GM12878 (cell line): ENCODE data around the gene AP1M2. TPM values are rescaled to one million over a fixed set of nuclear protein-coding genes. Genes with fewer than 3 reads are reported as not detected.

Experiments
- ATAC-seq: fragments of 200-7000 bp; cut with Tn5 transposase; 3 replicates; pipeline ENCODE4 v1.9.1; 2020; ENCODE audit warnings: mild to moderate bottlenecking, moderate library complexity
- BruUV-seq: library from RNA; stranded (reverse); fragments of 400-500 nt; replicated peaks from 2 replicates; lab custom pipeline; 2021; lab: Mats Ljungman, UMichigan
- CTCF ChIA-PET: fragments of 300-600 bp; sonication (Branson Sonifier 250); formaldehyde crosslinking; extraction: SDS; loops from one replicate; lab custom pipeline; 2021; ENCODE audit warnings: inconsistent platforms; lab: Yijun Ruan, JAX
- POLR2A ChIA-PET: fragments of 350-600 bp; formaldehyde crosslinking; extraction: SDS; loops from one replicate; lab custom pipeline; 2021; ENCODE audit warnings: inconsistent platforms; lab: Charles Lee
- RAD21 ChIA-PET: fragments of 300-600 bp; sonication (Branson Sonifier 250); formaldehyde crosslinking; loops from one replicate; lab custom pipeline; 2023; ENCODE audit warnings: antibody characterized with exemption; ENCODE audit not compliant: unreplicated experiment; lab: Charles Lee
- SMC1A ChIA-PET: fragments of 300-600 bp; sonication (Branson Sonifier 250); formaldehyde crosslinking; loops from one replicate; lab custom pipeline; 2023; ENCODE audit not compliant: unreplicated experiment, uncharacterized antibody; lab: Charles Lee
- DNase-seq: peaks from one replicate; pipeline ENCODE4 v3.0.0-alpha.2; 2011; ENCODE audit warnings: low read depth, low spot score
- FAIRE-seq: peaks from 3 replicates; lab custom pipeline; 2011; peaks lifted over from hg19 to GRCh38; lab: Jason Lieb, UNC
- H2AFZ ChIP-seq: 2 replicates; pipeline ENCODE4 v1.6.0; 2011; ENCODE audit warnings: low read depth, low read length, control low read depth; ENCODE audit not compliant: control insufficient read depth
- H3K27ac ChIP-seq: 2 replicates; pipeline ENCODE4 v1.5.1; 2011; ENCODE audit warnings: control low read depth; ENCODE audit not compliant: control insufficient read depth, insufficient read depth
- H3K27me3 ChIP-seq, 2 experiments: replicated peaks in 1 of 2; 2 replicates each; pipeline versions ENCODE4 v1.6.0 to v1.6.1; 2011; ENCODE audit warnings: low read length in 1 of 2; ENCODE audit not compliant: control insufficient read depth in 2 of 2, insufficient read depth in 2 of 2
- H3K36me3 ChIP-seq, 2 experiments: 2 replicates each; pipeline ENCODE4 v1.5.1; 2011; ENCODE audit warnings: low read length in 1 of 2; ENCODE audit not compliant: control insufficient read depth in 2 of 2, insufficient read depth in 2 of 2
- H3K4me1 ChIP-seq: 2 replicates; pipeline ENCODE4 v1.6.1; 2011; ENCODE audit warnings: mild to moderate bottlenecking, low read length, moderate library complexity, mixed read lengths; ENCODE audit not compliant: control insufficient read depth, insufficient read depth
- H3K4me2 ChIP-seq: 2 replicates; pipeline ENCODE4 v1.6.0; 2011; ENCODE audit warnings: control low read depth; ENCODE audit not compliant: control insufficient read depth, insufficient read depth
- H3K4me3 ChIP-seq: fragments of 200-600 bp; sonication (generic); 2 replicates; pipeline ENCODE4 v1.5.1; 2016
- H3K79me2 ChIP-seq: 2 replicates; pipeline ENCODE4 v1.6.0; 2011; ENCODE audit warnings: low read length; ENCODE audit not compliant: control insufficient read depth, insufficient read depth
- H3K9ac ChIP-seq: 2 replicates; pipeline ENCODE4 v1.8.0; 2011; ENCODE audit warnings: low read length, control low read depth, mixed read lengths; ENCODE audit not compliant: control insufficient read depth, insufficient read depth
- H3K9me3 ChIP-seq: replicated peaks from 3 replicates; pipeline ENCODE4 v1.5.1; 2011; ENCODE audit warnings: mild to moderate bottlenecking, low read length; ENCODE audit not compliant: control insufficient read depth, insufficient read depth
- H4K20me1 ChIP-seq: 2 replicates; pipeline ENCODE4 v1.6.0; 2011; ENCODE audit not compliant: control insufficient read depth, insufficient read depth
- BRCA1 ChIP-seq: IDR thresholded peaks from 2 replicates; pipeline ENCODE4 v1.6.1; 2011; ENCODE audit warnings: low read depth, low read length, improper control_type of control experiment
- CREB1 ChIP-seq: IDR thresholded peaks from 2 replicates; pipeline ENCODE4 v1.6.1; 2012; ENCODE audit warnings: low read depth, mild to moderate bottlenecking, inconsistent platforms
- EP300 ChIP-seq, 2 experiments: fragments of 150-350 bp in 1 of 2; IDR thresholded peaks; 2 replicates each; pipeline ENCODE4 v1.6.1; 2011 to 2012; ENCODE audit warnings: low read depth in 2 of 2, low read length in 2 of 2, borderline replicate concordance in 1 of 2, improper control_type of control experiment in 1 of 2, inconsistent platforms in 1 of 2; ENCODE audit not compliant: control insufficient read depth in 1 of 2
- GABPA ChIP-seq: IDR thresholded peaks from 2 replicates; pipeline ENCODE4 v1.6.1; 2014; ENCODE audit warnings: antibody characterized with exemption, low read depth, mild to moderate bottlenecking, inconsistent platforms
- JUND ChIP-seq: IDR thresholded peaks from 2 replicates; pipeline ENCODE4 v1.6.1; 2012; ENCODE audit warnings: low read depth, mild to moderate bottlenecking, low read length, improper control_type of control experiment, moderate library complexity
- MXI1 ChIP-seq: fragments of 150-350 bp; IDR thresholded peaks from 2 replicates; pipeline ENCODE4 v1.6.1; 2011; ENCODE audit warnings: low read depth, mild to moderate bottlenecking, inconsistent platforms, low read length, improper control_type of control experiment
- TARDBP ChIP-seq: IDR thresholded peaks from 2 replicates; pipeline ENCODE4 v1.6.1; 2016; ENCODE audit warnings: borderline replicate concordance
- TCF12 ChIP-seq: IDR thresholded peaks from 2 replicates; pipeline ENCODE4 v1.6.1; 2011; ENCODE audit warnings: low read depth, mild to moderate bottlenecking, low read length
- TCF3 ChIP-seq: IDR thresholded peaks from 2 replicates; pipeline ENCODE4 v1.6.1; 2012; ENCODE audit warnings: low read depth, mild to moderate bottlenecking, low read length, borderline replicate concordance; ENCODE audit not compliant: insufficient read depth
- WGBS: methylation state at CpG from one replicate; pipeline ENCODE4 v1.1.6; 2016; ENCODE audit warnings: low lambda C conversion rate; ENCODE audit not compliant: insufficient replicate concordance, insufficient coverage; ENCODE audit errors: missing lambda C conversion rate; 5-methylcytosine and 5-hydroxymethylcytosine counted together
- in situ Hi-C: fragments of 300-500 bp; cut with MboI; formaldehyde crosslinking; loops from 9 replicates; pipeline ENCODE4 v1.14.3; 2018; ENCODE audit warnings: mixed read lengths
- intact Hi-C: fragments of 100-400 bp; cut with micrococcal nuclease; formaldehyde crosslinking; loops from one replicate; pipeline ENCODE4 v1.14.2; 2022; ENCODE audit not compliant: unreplicated experiment
- polyA plus RNA-seq, 11 experiments: library from polyadenylated mRNA; depleted of rRNA in 4 of 11; unstranded in 6 of 11; stranded (reverse) in 5 of 11; fragments of >200 nt; fragmentation: Nextera tagmentation in 4 of 11; fragmentation: Illumina TruSeq in 1 of 11; extraction: Ambion mirVana in 4 of 11; extraction: Trizol in 1 of 11; gene quantifications; 1 replicate in 1 of 11; 2 replicates in 10 of 11; pipeline versions ENCODE4 v1.2.1 to v1.2.3, GENCODE V29; 2011 to 2016; ENCODE audit warnings: inconsistent platforms in 2 of 11, missing spikeins in 2 of 11, low read depth in 1 of 11
- total RNA-seq, 4 experiments: library from RNA; depleted of rRNA in 3 of 4; stranded (reverse); fragments of >200 nt in 3 of 4; fragmentation: Illumina TruSeq in 1 of 4; extraction: Trizol in 1 of 4; gene quantifications; 2 replicates each; pipeline versions ENCODE4 v1.2.1 to v1.2.3, GENCODE V29; 2013 to 2021
- TF ChIP-seq, protein P1 (sequence below): IDR thresholded peaks from 2 replicates; pipeline ENCODE4 v1.6.1; 2012; ENCODE audit warnings: low read length, inconsistent platforms
- TF ChIP-seq, protein P2 (sequence below): IDR thresholded peaks from 2 replicates; pipeline ENCODE4 v1.6.1; 2011; ENCODE audit warnings: low read depth, mild to moderate bottlenecking, low read length, moderate library complexity, borderline replicate concordance; ENCODE audit errors: extremely low read depth
- TF ChIP-seq, protein P3 (sequence below): fragments of 450-650 bp; IDR thresholded peaks from 2 replicates; pipeline ENCODE4 v1.6.1; 2018; ENCODE audit warnings: borderline replicate concordance, mild to moderate bottlenecking; ENCODE audit not compliant: partially characterized antibody

Gene AP1M2
- total and polyA plus RNA-seq, 10 of the 15 experiments (the other 5 are each of a cell fraction or from before 2014, with no cell fraction given) = 0.72 TPM; not detected in 9

DNA sequence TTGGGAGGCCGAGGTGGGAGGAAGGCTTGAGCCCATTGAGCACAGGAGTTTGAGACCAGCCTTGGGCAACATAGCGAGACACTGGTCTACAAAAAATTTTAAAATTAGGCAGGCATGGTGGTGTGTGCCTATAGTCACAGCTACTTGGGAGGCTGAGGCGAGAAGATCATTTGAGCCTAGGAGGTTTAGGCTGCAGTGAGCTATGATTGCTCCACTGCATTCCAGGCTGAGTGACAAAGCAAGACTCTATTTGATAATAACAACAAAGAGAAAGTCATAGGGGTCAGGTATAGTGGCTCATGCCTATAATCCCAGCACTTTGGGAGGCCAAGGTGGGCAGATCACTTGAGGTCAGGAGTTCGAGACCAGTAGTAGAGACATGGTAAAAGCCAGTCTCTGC, 33.7 kb upstream of the AP1M2 start:
- no peak overlapping the region for H3K4me3 ChIP-seq
- H2AFZ ChIP-seq = no peak overlapping the region
- no peaks in the 10 kb centered on the region for H3K4me1 ChIP-seq
- ChIA-PET SMC1A (interaction anchor here (1.0 to 1.7 kb wide), 2 partner anchors 16 to 26 kb away, joined by 3 to 4 read pairs; no protein-coding TSS in a partner anchor), RAD21 (interaction anchor here (1.4 kb wide), 1 partner anchor 23 kb away, joined by 3 read pairs; no protein-coding TSS in a partner anchor), POLR2A (no interaction called here), CTCF (interaction anchor here (1.0 to 1.8 kb wide), 3 partner anchors 22 to 79 kb away, joined by 3 to 6 read pairs (median 3); no protein-coding TSS in a partner anchor)
- no peak overlapping the region for H3K4me2 ChIP-seq
- no peaks in the 10 kb centered on the region for H3K27me3 ChIP-seq
- no TSS peak for BruUV-seq
- H3K79me2 ChIP-seq = no peaks in the 10 kb centered on the region
- 100% methylated on average over 4 of the region's 4 CpGs for WGBS
- H3K9ac ChIP-seq = no peak overlapping the region
- peaks cover 0 to 2% of the 10 kb centered on the region in 2 experiments; a peak in 2 of 4 replicates for H3K36me3 ChIP-seq
- no peak for FAIRE-seq
- DNase-seq = no peak
- in situ Hi-C loops = no loop called here
- no peak overlapping the region for H3K27ac ChIP-seq
- no peaks in the 10 kb centered on the region for H4K20me1 ChIP-seq
- intact Hi-C loops = no loop called here
- H3K9me3 ChIP-seq = no peaks in the 10 kb centered on the region
- ATAC-seq = no peak
- TF ChIP-seq BRCA1 (no peak), JUND (no peak), GABPA (no peak), CREB1 (no peak), TCF12 (no peak), MXI1 (no peak), TARDBP (no peak), TCF3 (no peak), EP300 (IDR thresholded peaks at IDR 0.05; ENCODE audit: borderline replicate concordance in 1 of 2, control insufficient read depth in 1 of 2, low read depth in 2 of 2, low read length in 2 of 2) (no peak)
- TF ChIP-seq, protein P1, sequence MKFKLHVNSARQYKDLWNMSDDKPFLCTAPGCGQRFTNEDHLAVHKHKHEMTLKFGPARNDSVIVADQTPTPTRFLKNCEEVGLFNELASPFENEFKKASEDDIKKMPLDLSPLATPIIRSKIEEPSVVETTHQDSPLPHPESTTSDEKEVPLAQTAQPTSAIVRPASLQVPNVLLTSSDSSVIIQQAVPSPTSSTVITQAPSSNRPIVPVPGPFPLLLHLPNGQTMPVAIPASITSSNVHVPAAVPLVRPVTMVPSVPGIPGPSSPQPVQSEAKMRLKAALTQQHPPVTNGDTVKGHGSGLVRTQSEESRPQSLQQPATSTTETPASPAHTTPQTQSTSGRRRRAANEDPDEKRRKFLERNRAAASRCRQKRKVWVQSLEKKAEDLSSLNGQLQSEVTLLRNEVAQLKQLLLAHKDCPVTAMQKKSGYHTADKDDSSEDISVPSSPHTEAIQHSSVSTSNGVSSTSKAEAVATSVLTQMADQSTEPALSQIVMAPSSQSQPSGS = no peak
- TF ChIP-seq, protein P2, sequence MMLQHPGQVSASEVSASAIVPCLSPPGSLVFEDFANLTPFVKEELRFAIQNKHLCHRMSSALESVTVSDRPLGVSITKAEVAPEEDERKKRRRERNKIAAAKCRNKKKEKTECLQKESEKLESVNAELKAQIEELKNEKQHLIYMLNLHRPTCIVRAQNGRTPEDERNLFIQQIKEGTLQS = no peak
- TF ChIP-seq, protein P3, sequence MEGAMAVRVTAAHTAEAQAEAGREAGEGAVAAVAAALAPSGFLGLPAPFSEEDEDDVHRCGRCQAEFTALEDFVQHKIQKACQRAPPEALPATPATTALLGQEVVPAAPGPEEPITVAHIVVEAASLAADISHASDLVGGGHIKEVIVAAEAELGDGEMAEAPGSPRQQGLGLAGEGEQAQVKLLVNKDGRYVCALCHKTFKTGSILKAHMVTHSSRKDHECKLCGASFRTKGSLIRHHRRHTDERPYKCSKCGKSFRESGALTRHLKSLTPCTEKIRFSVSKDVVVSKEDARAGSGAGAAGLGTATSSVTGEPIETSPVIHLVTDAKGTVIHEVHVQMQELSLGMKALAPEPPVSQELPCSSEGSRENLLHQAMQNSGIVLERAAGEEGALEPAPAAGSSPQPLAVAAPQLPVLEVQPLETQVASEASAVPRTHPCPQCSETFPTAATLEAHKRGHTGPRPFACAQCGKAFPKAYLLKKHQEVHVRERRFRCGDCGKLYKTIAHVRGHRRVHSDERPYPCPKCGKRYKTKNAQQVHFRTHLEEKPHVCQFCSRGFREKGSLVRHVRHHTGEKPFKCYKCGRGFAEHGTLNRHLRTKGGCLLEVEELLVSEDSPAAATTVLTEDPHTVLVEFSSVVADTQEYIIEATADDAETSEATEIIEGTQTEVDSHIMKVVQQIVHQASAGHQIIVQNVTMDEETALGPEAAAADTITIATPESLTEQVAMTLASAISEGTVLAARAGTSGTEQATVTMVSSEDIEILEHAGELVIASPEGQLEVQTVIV = no peak
